Transverse colon (tissue), 4 donors: Measurements from ENCODE around the gene HOXC12. TPM values are rescaled to one million over a fixed set of nuclear protein-coding genes. Genes with fewer than 3 reads are reported as not detected.

Source experiments
- DNase-seq: peaks from one replicate; pipeline ENCODE4 v3.0.0-alpha.2; 2019
- H3K27ac ChIP-seq, 4 donors: fragments of 200-600 bp; sonication (generic); 2 replicates each; pipeline ENCODE4 v1.5.1; 2016 to 2018; ENCODE audit warnings: inconsistent platforms in 4 of 4
- H3K27me3 ChIP-seq: fragments of 200-600 bp; sonication (generic); 2 replicates; pipeline ENCODE4 v1.5.1; 2017; ENCODE audit warnings: inconsistent platforms
- H3K36me3 ChIP-seq, 4 donors: fragments of 200-600 bp; sonication (generic); 2 replicates each; pipeline ENCODE4 v1.5.1; 2017 to 2019; ENCODE audit warnings: inconsistent platforms in 4 of 4
- H3K4me1 ChIP-seq, 4 donors: fragments of 200-600 bp; sonication (generic); 2 replicates each; pipeline ENCODE4 v1.5.1; 2017 to 2020; ENCODE audit warnings: inconsistent platforms in 4 of 4
- H3K4me3 ChIP-seq, 4 donors: fragments of 200-600 bp; sonication (generic); 1 replicate in 1 of 4; 2 replicates in 3 of 4; pipeline versions ENCODE4 v1.5.1 to v1.6.1; 2017 to 2019; ENCODE audit warnings: inconsistent platforms in 4 of 4
- H3K9me3 ChIP-seq, 2 donors: fragments of 200-600 bp; sonication (generic); 2 replicates each; pipeline ENCODE4 v1.5.1; 2017 to 2019; ENCODE audit warnings: inconsistent platforms in 2 of 2
- CTCF ChIP-seq, 5 experiments: fragments of 200-600 bp in 3 of 5; fragments of 450-650 bp in 2 of 5; sonication (generic) in 3 of 5; IDR thresholded peaks; 1 replicate in 2 of 5; 2 replicates in 3 of 5; pipeline ENCODE4 v1.5.1; 2016 to 2017; ENCODE audit warnings: antibody characterized with exemption in 5 of 5, inconsistent platforms in 3 of 5, mild to moderate bottlenecking in 2 of 5, moderate library complexity in 1 of 5
- EP300 ChIP-seq: sonication (generic); formaldehyde crosslinking; IDR thresholded peaks from one replicate; pipeline ENCODE4 v1.6.1; 2017; ENCODE audit warnings: antibody characterized with exemption, low read depth
- POLR2A ChIP-seq: fragments of 450-650 bp; IDR thresholded peaks from one replicate; pipeline ENCODE4 v1.6.1; 2016; ENCODE audit warnings: antibody characterized with exemption, mild to moderate bottlenecking, moderate library complexity
- POLR2AphosphoS5 ChIP-seq, 3 donors: sonication (generic); formaldehyde crosslinking; IDR thresholded peaks; one replicate each; pipeline ENCODE4 v1.6.1; 2016; ENCODE audit warnings: antibody characterized with exemption in 3 of 3
- WGBS, 2 donors: methylation state at CpG; one replicate each; pipeline ENCODE4 v1.1.5; 2018; ENCODE audit warnings: low coverage in 1 of 2; 5-methylcytosine and 5-hydroxymethylcytosine counted together
- in situ Hi-C, 4 donors: fragments of 200-750 bp; cut with MboI; loops; one replicate each; pipeline versions ENCODE4 v1.15.0 to v1.15.1; 2017; ENCODE audit warnings: low sequenced_read_pairs in 3 of 4, low pct_ligation_motif_present in 1 of 4, low pct_unique_long_range_greater_than_20kb in 1 of 4
- intact Hi-C: fragments of 100-400 bp; cut with DNase I; formaldehyde crosslinking; loops from one replicate; pipeline ENCODE4 v1.15.1; 2023; ENCODE audit warnings: low total_unique reads
- total RNA-seq, 4 donors: library from RNA; depleted of rRNA; stranded (reverse); fragments of >200 nt; gene quantifications; one replicate each; pipeline ENCODE4 v1.1.0, GENCODE V29; 2016

HOXC12 gene
- total RNA-seq, 4 donors from 2014 or later: not detected

DNA sequence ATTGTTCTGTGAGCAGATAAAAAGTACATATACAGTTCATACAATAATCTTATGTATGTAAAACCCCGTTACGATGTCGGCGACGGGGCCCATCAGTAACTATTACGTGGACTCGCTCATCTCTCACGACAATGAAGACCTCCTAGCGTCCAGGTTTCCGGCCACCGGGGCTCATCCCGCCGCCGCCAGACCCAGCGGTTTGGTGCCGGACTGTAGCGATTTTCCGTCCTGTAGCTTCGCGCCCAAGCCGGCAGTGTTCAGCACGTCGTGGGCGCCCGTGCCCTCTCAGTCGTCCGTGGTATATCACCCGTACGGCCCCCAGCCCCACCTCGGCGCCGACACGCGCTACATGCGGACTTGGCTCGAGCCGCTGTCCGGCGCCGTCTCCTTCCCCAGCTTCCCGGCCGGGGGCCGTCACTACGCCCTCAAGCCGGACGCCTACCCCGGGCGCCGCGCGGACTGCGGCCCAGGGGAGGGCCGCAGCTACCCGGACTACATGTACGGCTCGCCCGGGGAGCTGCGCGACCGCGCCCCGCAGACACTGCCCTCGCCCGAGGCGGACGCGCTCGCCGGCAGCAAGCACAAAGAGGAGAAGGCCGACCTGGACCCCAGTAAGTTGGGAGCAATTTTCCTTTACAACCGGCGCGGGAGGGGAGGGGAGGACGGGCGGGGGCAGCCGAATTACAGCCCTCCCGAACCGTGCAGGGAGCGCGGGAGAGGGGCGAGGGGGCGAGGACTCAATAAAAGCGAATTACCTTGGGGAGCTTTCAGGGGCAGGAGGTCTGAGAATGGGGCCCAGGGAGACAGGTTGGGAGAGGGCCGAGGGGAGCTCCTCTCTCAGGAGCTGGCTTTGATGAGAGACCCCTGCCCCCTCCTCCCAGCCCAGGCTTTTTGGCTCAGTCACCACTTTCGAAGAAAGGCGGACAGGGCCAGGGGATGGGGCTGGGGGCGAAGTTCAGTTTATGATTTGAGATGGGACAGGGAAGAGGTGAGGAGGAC lies 45.7 kb downstream of the HOXC12 start, which contains the start of gene HOXC9:
HOXC9 (plus strand) TSS at position 46 of the 999 bp plus-strand sequence; CDS start at position 74, 28 bp downstream.
- H3K4me1 ChIP-seq: peaks cover 7 to 23% (median 19%) of the 10 kb centered on the region in 4 donors
- peaks cover 100% of the 10 kb centered on the region for H3K27me3 ChIP-seq
- peak within 1 kb of the TSS in 1 of 4 donors; percentile 26 for H3K27ac ChIP-seq
- WGBS, 2 donors: 13% methylated on average over 54 of the region's 87 CpGs; no CpG with 5 or more reads in 1 of the 2 donors
- H3K4me3 ChIP-seq: peak within 1 kb of the TSS in 3 of 4 donors; percentile 2 to 25 (median 22)
- no peaks in the 10 kb centered on the region for H3K36me3 ChIP-seq
- no peak for DNase-seq
- no peaks in the 10 kb centered on the region for H3K9me3 ChIP-seq
- in situ Hi-C loops: no loop called here
- intact Hi-C loops: no loop called here
- no peak for TF ChIP-seq EP300
- no peak for TF ChIP-seq POLR2A
- no peak for TF ChIP-seq POLR2AphosphoS5 (IDR thresholded peaks at IDR 0.05)

GRCh38 chr12:54001283-54002187 lies 46.8 kb downstream of the HOXC12 start:
- intact Hi-C loops (no loop called here), in situ Hi-C loops (no loop called here)
- TF ChIP-seq CTCF (IDR thresholded peaks at IDR 0.05): no peak
- no peak for TF ChIP-seq EP300
- no peak for TF ChIP-seq POLR2AphosphoS5 (IDR thresholded peaks at IDR 0.05)
- no peak for TF ChIP-seq POLR2A
- WGBS, 2 donors: 14 to 29% methylated on average over 8 of the region's 8 CpGs
- H3K4me1 ChIP-seq: peaks cover 4 to 22% (median 17%) of the 10 kb centered on the region in 4 donors
- no peak overlapping the region for H3K27ac ChIP-seq
- H3K27me3 ChIP-seq: peaks cover 100% of the 10 kb centered on the region
- H3K36me3 ChIP-seq: no peaks in the 10 kb centered on the region
- H3K9me3 ChIP-seq: no peaks in the 10 kb centered on the region
- no peak overlapping the region for H3K4me3 ChIP-seq
- no peak for DNase-seq

DNA sequence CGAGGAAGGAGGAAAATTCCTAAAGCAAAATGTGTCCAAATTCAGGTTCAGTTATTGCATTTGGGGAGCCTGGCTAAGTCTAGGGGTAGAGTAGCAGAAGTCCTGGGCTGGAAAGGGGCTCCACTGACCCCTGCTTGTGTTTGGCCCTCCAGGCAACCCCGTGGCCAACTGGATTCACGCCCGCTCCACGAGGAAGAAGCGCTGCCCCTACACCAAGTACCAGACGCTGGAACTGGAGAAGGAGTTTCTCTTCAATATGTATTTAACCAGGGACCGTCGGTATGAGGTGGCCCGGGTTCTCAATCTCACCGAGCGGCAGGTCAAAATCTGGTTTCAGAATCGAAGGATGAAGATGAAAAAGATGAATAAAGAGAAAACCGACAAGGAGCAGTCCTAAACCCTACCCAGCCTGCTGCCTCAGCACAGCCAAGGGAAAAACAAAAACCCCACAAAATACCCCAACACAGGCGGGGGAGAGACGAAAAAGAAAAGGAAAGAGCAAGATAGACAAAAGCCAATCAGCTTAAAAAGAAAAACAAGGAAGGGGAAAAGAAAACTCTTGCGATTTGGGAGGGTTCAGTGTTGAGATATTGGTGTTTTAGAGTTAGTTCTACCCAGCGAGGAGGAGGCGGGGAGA lies 47.7 kb downstream of the HOXC12 start:
- no peak overlapping the region for H3K4me3 ChIP-seq
- H3K27me3 ChIP-seq: peaks cover 100% of the 10 kb centered on the region
- no peak for TF ChIP-seq EP300
- 58 to 63% methylated on average over 13 to 19 of the region's 19 CpGs for WGBS, 2 donors
- in situ Hi-C loops: no loop called here
- no peak overlapping the region for H3K27ac ChIP-seq
- peaks cover 4 to 24% (median 17%) of the 10 kb centered on the region in 4 donors for H3K4me1 ChIP-seq
- no peaks in the 10 kb centered on the region for H3K9me3 ChIP-seq
- no peaks in the 10 kb centered on the region for H3K36me3 ChIP-seq
- no peak for DNase-seq
- intact Hi-C loops: no loop called here

DNA sequence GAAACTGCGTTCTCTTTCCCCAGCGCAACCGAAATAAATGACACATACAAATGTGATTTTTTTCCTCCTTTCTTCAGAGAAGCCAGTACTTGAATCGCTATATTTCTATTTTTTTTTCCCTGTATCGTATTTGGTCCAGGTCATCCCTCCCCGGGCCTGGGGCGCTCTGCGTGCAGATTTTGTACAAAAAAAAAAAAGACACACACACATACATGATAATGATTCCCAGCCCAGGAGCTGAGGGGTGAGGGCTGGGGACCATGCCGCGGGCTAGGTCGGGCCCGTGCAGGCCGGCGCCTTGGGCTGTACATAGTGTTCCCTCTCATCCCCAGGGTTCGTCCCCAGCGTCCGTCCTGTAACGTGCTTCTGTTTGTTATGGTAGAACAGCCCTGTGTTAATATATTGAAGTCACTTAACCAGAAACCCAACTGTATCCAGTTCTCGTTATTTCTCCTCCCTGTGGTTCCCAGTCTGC lies 48.2 kb downstream of the HOXC12 start:
- WGBS, 2 donors: 63 to 75% methylated on average over 7 to 19 of the region's 19 CpGs
- in situ Hi-C loops (no loop called here), intact Hi-C loops (no loop called here)
- H3K27me3 ChIP-seq: peaks cover 100% of the 10 kb centered on the region
- no peak overlapping the region for H3K4me3 ChIP-seq
- no peak overlapping the region for H3K27ac ChIP-seq
- H3K4me1 ChIP-seq: peaks cover 4 to 24% (median 17%) of the 10 kb centered on the region in 4 donors
- H3K9me3 ChIP-seq: no peaks in the 10 kb centered on the region
- H3K36me3 ChIP-seq: no peaks in the 10 kb centered on the region
- TF ChIP-seq POLR2A: no peak
- TF ChIP-seq CTCF (IDR thresholded peaks at IDR 0.05): no peak
- no peak for TF ChIP-seq EP300
- no peak for TF ChIP-seq POLR2AphosphoS5 (IDR thresholded peaks at IDR 0.05)
- no peak for DNase-seq
